Measurements from ENCODE around the gene AFAP1L1. TPM values are rescaled to one million over a fixed set of nuclear protein-coding genes. Genes with fewer than 3 reads are reported as not detected.
A peak's percentile ranks its signal among the peaks of the same experiment; 100 is the strongest.

Gene AFAP1L1
- total RNA-seq, 1 donor from 2014 or later = 2.3 TPM

DNA sequence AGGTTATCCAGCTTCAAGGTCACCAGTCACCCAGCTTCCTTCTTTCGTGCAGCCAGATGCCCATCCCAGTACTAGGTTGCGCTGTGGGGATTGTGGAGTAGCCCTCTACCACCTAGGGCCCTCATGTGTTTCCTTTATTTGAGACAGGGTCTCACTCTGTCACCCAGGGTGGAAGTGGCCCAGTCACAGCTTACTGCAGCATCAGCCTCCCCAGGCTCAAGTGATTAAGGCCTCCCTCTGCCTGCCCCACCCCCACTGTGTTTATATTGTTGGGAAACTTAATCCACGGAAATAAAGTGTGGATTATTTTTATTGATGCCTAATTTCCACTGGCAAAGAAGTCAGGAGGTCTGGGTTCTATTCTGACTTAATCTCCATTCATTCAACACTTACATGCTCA lies 103.1 kb downstream of the AFAP1L1 start:
- TF ChIP-seq, protein P1, sequence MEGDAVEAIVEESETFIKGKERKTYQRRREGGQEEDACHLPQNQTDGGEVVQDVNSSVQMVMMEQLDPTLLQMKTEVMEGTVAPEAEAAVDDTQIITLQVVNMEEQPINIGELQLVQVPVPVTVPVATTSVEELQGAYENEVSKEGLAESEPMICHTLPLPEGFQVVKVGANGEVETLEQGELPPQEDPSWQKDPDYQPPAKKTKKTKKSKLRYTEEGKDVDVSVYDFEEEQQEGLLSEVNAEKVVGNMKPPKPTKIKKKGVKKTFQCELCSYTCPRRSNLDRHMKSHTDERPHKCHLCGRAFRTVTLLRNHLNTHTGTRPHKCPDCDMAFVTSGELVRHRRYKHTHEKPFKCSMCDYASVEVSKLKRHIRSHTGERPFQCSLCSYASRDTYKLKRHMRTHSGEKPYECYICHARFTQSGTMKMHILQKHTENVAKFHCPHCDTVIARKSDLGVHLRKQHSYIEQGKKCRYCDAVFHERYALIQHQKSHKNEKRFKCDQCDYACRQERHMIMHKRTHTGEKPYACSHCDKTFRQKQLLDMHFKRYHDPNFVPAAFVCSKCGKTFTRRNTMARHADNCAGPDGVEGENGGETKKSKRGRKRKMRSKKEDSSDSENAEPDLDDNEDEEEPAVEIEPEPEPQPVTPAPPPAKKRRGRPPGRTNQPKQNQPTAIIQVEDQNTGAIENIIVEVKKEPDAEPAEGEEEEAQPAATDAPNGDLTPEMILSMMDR (IDR thresholded peaks at IDR 0.05) = no peak
- H3K4me3 Mint-ChIP-seq (ENCODE audit: unreplicated experiment) = no peak overlapping the region
- H3K36me3 Mint-ChIP-seq (ENCODE audit: unreplicated experiment) = no peaks in the 10 kb centered on the region
- H3K4me1 Mint-ChIP-seq (ENCODE audit: unreplicated experiment) = peaks cover 3% of the 10 kb centered on the region
- no peak overlapping the region for H3K27ac Mint-ChIP-seq (ENCODE audit: unreplicated experiment)
- H3K27me3 Mint-ChIP-seq (ENCODE audit: unreplicated experiment) = no peaks in the 10 kb centered on the region
- no peaks in the 10 kb centered on the region for H3K9me3 Mint-ChIP-seq (ENCODE audit: unreplicated experiment)
- no peak for DNase-seq (ENCODE audit: extremely low spot score, unreplicated experiment)

DNA sequence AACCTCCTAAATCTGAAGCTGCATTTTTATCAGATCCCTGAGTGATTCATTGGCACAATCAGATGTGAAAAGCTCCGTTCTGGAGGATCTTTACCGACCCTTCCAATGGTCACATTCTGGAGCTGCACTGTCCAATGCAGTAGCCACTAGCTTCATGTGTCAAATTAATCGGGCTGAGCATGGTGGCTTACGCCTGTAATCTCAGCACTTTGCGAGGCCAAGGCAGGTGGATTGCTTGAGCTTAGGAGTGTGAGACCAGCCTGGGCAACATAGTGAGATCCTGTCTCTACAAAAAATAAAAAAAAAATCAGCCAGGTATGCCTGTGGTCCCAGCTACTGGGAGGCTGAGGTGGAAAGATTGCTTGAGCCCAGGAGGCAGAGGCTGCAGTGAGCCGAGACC lies 103.8 kb downstream of the AFAP1L1 start:
- Mint-ChIP-seq H3K4me1 (ENCODE audit: unreplicated experiment) (peaks cover 5% of the 10 kb centered on the region), H3K27me3 (ENCODE audit: unreplicated experiment) (no peaks in the 10 kb centered on the region), H3K27ac (ENCODE audit: unreplicated experiment) (no peak overlapping the region), H3K36me3 (ENCODE audit: unreplicated experiment) (no peaks in the 10 kb centered on the region), H3K4me3 (ENCODE audit: unreplicated experiment) (no peak overlapping the region), H3K9me3 (ENCODE audit: unreplicated experiment) (no peaks in the 10 kb centered on the region)
- DNase-seq (ENCODE audit: extremely low spot score, unreplicated experiment) = no peak
- TF ChIP-seq, protein P1 (IDR thresholded peaks at IDR 0.05) = no peak

DNA sequence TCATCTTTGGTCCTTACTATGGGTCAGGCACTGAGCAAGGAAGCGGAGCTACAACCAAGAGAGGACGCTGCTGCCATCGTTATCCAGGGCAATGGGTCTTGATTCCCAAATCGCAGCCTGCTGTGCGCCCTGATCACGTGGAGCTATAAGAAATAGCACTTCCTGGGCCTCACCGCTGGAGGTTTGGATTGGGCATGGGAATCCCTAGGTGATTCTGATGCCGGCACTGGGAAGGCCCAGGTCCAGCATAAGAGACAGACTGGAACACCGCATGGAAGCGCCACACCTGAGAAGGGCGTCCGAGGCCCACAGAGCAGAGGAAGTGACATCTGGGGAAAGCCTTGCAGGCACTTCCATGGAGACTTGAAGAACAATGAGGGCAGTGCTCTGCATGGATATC lies 104.4 kb downstream of the AFAP1L1 start:
- Mint-ChIP-seq H3K9me3 (ENCODE audit: unreplicated experiment) (no peaks in the 10 kb centered on the region), H3K27ac (ENCODE audit: unreplicated experiment) (no peak overlapping the region), H3K4me3 (ENCODE audit: unreplicated experiment) (no peak overlapping the region), H3K27me3 (ENCODE audit: unreplicated experiment) (no peaks in the 10 kb centered on the region), H3K4me1 (ENCODE audit: unreplicated experiment) (peaks cover 11% of the 10 kb centered on the region), H3K36me3 (ENCODE audit: unreplicated experiment) (no peaks in the 10 kb centered on the region)
- no peak for DNase-seq (ENCODE audit: extremely low spot score, unreplicated experiment)
- TF ChIP-seq, protein P1 (IDR thresholded peaks at IDR 0.05) = no peak

DNA sequence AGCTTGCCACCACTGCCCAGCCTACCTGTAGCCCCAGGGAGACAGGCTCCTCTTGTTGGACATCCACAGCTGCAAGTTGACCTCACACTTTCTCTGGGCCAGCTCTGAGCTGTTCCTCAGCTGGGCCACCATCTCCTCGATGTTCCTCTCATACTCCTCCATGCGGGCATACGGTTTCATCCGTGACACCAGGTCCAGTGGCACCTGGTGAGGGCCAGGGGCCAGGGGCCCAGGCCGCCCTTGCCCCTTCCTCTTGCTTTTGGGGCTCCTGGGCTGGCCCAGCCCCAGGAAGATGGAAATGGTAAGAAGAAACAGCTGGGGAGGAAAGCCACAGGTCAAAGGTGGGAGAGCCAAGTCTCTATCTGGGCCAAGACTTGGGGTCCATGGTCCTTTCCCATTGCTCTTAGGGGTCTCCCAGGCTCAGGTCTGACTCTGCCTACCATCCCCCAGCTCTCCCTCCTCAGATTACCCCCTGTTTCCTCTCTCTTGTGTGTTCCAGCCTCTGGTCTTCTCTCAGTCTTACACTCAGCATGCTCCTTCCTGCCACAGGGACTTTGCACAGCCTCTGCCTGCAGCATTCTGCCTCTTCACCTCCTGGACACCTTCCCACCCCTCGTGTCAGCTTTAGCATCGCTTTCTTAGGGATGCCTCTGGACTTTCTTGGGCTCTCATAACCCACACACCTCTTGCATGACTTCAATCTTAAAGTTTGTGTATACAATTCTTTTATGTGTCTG lies 105.2 kb downstream of the AFAP1L1 start:
- H3K27ac Mint-ChIP-seq (ENCODE audit: unreplicated experiment) = no peak overlapping the region
- DNase-seq (ENCODE audit: extremely low spot score, unreplicated experiment) = no peak
- peaks cover 18% of the 10 kb centered on the region for H3K4me1 Mint-ChIP-seq (ENCODE audit: unreplicated experiment)
- H3K36me3 Mint-ChIP-seq (ENCODE audit: unreplicated experiment) = no peaks in the 10 kb centered on the region
- no peak overlapping the region for H3K4me3 Mint-ChIP-seq (ENCODE audit: unreplicated experiment)
- no peaks in the 10 kb centered on the region for H3K27me3 Mint-ChIP-seq (ENCODE audit: unreplicated experiment)
- TF ChIP-seq, protein P1 (IDR thresholded peaks at IDR 0.05) = no peak
- H3K9me3 Mint-ChIP-seq (ENCODE audit: unreplicated experiment) = no peaks in the 10 kb centered on the region

DNA sequence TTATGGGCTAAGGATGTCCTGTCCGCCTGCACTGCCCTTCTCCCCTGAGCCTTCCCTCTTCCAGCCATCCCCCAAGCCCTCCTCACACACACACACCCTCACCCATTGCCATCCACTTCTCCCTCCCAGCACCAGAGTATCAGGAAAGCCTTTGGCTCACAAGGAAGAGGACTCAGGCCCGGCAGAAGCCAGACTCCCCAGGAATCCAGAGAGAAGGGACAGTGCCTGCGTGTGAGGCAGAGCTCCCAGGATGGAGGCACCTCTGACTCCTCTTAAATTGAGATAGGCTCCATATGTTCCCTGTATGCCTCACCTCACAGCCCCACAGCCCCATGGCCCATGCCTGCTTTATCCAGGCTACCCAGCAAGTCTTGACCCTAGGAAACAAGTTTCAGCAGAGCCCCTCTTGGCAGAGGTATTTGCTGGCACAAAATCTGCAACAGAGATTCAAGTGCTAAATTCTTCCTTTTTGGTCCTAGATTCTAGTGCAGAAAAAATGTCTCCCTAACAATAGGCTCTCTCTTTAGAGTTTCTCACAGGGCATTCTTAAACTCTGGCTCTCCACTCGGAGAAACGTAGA lies 106.7 kb downstream of the AFAP1L1 start:
- Mint-ChIP-seq H3K27ac (ENCODE audit: unreplicated experiment) (peak overlapping the region; percentile 18), H3K9me3 (ENCODE audit: unreplicated experiment) (no peaks in the 10 kb centered on the region), H3K36me3 (ENCODE audit: unreplicated experiment) (no peaks in the 10 kb centered on the region), H3K4me3 (ENCODE audit: unreplicated experiment) (no peak overlapping the region), H3K4me1 (ENCODE audit: unreplicated experiment) (peaks cover 32% of the 10 kb centered on the region), H3K27me3 (ENCODE audit: unreplicated experiment) (no peaks in the 10 kb centered on the region)
- TF ChIP-seq, protein P1 (IDR thresholded peaks at IDR 0.05) = no peak
- DNase-seq (ENCODE audit: extremely low spot score, unreplicated experiment) = no peak
